Naive B cell (primary cell): Measurements from ENCODE around the gene FGF18. TPM values are rescaled to one million over a fixed set of nuclear protein-coding genes. Genes with fewer than 3 reads are reported as not detected.
A peak's percentile ranks its signal among the peaks of the same experiment; 100 is the strongest.
"Not testable (repeated sequence)": the region's sequence is repeated elsewhere in the genome, so short reads cannot be mapped to it uniquely, and the experiment has no call there.

Experiments
- ATAC-seq, 2 donors: fragments of 150-1000 bp; cut with Tn5 transposase; 2 replicates each; pipeline ENCODE4 v1.10.0; 2021; ENCODE audit warnings: low read depth in 2 of 2, mild to moderate bottlenecking in 2 of 2, moderate library complexity in 2 of 2
- DNase-seq: peaks from one replicate; pipeline ENCODE4 v3.0.0; 2022
- H3K27ac Mint-ChIP-seq, 6 donors: one replicate each; pipeline ENCODE4 v1.8.0; 2020 to 2022; ENCODE audit warnings: mild to moderate bottlenecking in 6 of 6, mixed read lengths in 6 of 6, moderate library complexity in 5 of 6, inconsistent platforms in 2 of 6
- H3K27me3 Mint-ChIP-seq, 3 donors: one replicate each; pipeline ENCODE4 v1.8.0; 2021 to 2022; ENCODE audit warnings: mixed read lengths in 3 of 3, mild to moderate bottlenecking in 1 of 3
- H3K36me3 Mint-ChIP-seq, 2 donors: one replicate each; pipeline ENCODE4 v1.8.0; 2020 to 2022; ENCODE audit warnings: mixed read lengths in 2 of 2, inconsistent platforms in 1 of 2, mild to moderate bottlenecking in 1 of 2
- H3K4me1 Mint-ChIP-seq, 3 donors: one replicate each; pipeline ENCODE4 v1.8.0; 2020 to 2022; ENCODE audit warnings: mixed read lengths in 3 of 3, inconsistent platforms in 1 of 3, mild to moderate bottlenecking in 1 of 3, moderate library complexity in 1 of 3
- H3K4me3 Mint-ChIP-seq, 8 donors: one replicate each; pipeline ENCODE4 v1.8.0; 2020 to 2022; ENCODE audit warnings: mild to moderate bottlenecking in 8 of 8, mixed read lengths in 8 of 8, moderate library complexity in 8 of 8, inconsistent platforms in 2 of 8
- H3K9me3 Mint-ChIP-seq, 7 donors: one replicate each; pipeline ENCODE4 v1.8.0; 2020 to 2022; ENCODE audit warnings: mixed read lengths in 7 of 7, mild to moderate bottlenecking in 5 of 7, inconsistent platforms in 2 of 7, moderate library complexity in 1 of 7
- polyA plus RNA-seq, 6 donors: library from polyadenylated mRNA; unstranded; fragments of 300-500 nt; fragmentation: Illumina TruSeq; gene quantifications; one replicate each; pipeline ENCODE4 v1.2.3, GENCODE V29; 2021; ENCODE audit warnings: low read depth in 6 of 6

The FGF18 gene
- polyA plus RNA-seq, 6 donors from 2014 or later, result not detected

- ATAC-seq (no peak), DNase-seq (no peak)
- H3K36me3 Mint-ChIP-seq, result peaks cover 24 to 27% of the 10 kb centered on the region in 2 donors
- H3K9me3 Mint-ChIP-seq, result peaks cover 0 to 7% (median 0%) of the 10 kb centered on the region in 7 donors
- peaks cover 54 to 69% (median 60%) of the 10 kb centered on the region in 3 donors for H3K4me1 Mint-ChIP-seq
- no peaks in the 10 kb centered on the region for H3K27me3 Mint-ChIP-seq
- H3K4me3 Mint-ChIP-seq, result peak overlapping the region in 7 of 8 donors; percentile 23 to 99 (median 53)
- peak overlapping the region in 4 of 6 donors; percentile 30 to 63 (median 46) for H3K27ac Mint-ChIP-seq
Measured at GRCh38 chr5:171390883-171391677, 28.4 kb upstream of the FGF18 start.

- H3K36me3 Mint-ChIP-seq, result peaks cover 26 to 27% of the 10 kb centered on the region in 2 donors
- peak overlapping the region in 2 of 6 donors; percentile 44 to 70 for H3K27ac Mint-ChIP-seq
- H3K9me3 Mint-ChIP-seq, result peaks cover 0 to 7% (median 0%) of the 10 kb centered on the region in 7 donors
- ATAC-seq, result no peak
- H3K4me3 Mint-ChIP-seq, result peak overlapping the region in 1 of 8 donors; percentile 26
- DNase-seq, result no peak
- H3K4me1 Mint-ChIP-seq, result peaks cover 54 to 64% (median 63%) of the 10 kb centered on the region in 3 donors
- H3K27me3 Mint-ChIP-seq, result no peaks in the 10 kb centered on the region
Measured at GRCh38 chr5:171391996-171392577, 27.4 kb upstream of the FGF18 start.

DNA sequence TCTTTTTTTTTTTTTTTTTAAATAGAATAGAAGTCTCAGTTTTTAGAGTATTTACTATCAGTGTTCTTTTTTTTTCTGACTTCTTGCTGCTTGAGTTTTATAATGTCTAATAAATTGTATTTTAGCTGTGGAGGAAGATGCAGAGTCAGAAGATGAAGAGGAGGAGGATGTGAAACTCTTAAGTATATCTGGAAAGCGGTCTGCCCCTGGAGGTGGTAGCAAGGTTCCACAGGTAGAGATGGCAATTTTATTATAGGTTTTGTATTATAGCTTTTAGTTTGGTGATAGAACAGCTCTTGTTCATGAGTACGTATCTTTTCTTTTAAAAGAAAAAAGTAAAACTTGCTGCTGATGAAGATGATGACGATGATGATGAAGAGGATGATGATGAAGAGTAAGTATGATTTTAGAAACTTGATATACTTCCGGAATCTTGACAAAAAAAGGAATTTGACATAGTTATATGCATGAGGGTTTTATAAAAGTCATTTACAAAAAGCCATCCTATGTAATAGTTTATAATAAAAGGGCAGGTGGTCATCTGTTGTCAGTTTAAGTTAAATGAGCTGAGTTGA is 26.8 kb upstream of the FGF18 start:
- Mint-ChIP-seq H3K27me3 (no peaks in the 10 kb centered on the region), H3K27ac (peak overlapping the region in 4 of 6 donors; percentile 44 to 76 (median 62)), H3K4me3 (peak overlapping the region in 2 of 8 donors; percentile 26 to 35), H3K4me1 (peaks cover 51 to 63% (median 59%) of the 10 kb centered on the region in 3 donors), H3K36me3 (peaks cover 27 to 28% of the 10 kb centered on the region in 2 donors), H3K9me3 (peaks cover 0 to 5% (median 0%) of the 10 kb centered on the region in 7 donors)
- ATAC-seq, result no peak
- DNase-seq, result no peak

DNA sequence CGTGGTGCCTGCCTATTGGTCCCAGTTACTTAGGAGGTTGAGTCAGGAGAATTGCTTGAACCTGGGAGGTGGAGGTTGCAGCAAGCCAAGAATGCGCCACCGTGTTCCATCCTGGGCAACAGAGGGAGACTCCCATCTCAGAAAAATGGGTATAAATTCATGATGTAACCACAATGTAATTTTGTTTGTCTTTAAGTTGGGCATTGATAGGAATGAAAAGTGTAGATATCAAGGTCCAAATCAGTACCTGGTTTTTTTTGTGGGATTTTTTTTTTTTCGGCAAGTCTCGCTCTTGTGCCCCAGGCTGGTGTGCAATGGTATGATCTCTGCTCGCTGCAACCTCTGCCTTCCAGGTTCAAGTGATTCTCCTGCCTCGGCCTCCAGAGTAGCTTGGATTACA is 24.4 kb upstream of the FGF18 start:
- H3K27me3 Mint-ChIP-seq, result no peaks in the 10 kb centered on the region
- H3K27ac Mint-ChIP-seq, result peak overlapping the region in 1 of 6 donors; percentile 9
- peak overlapping the region in 1 of 8 donors; percentile 44 for H3K4me3 Mint-ChIP-seq
- no peaks in the 10 kb centered on the region for H3K9me3 Mint-ChIP-seq
- ATAC-seq, result no peak
- DNase-seq, result no peak
- peaks cover 33 to 45% (median 43%) of the 10 kb centered on the region in 3 donors for H3K4me1 Mint-ChIP-seq
- H3K36me3 Mint-ChIP-seq, result peaks cover 31 to 38% of the 10 kb centered on the region in 2 donors

DNA sequence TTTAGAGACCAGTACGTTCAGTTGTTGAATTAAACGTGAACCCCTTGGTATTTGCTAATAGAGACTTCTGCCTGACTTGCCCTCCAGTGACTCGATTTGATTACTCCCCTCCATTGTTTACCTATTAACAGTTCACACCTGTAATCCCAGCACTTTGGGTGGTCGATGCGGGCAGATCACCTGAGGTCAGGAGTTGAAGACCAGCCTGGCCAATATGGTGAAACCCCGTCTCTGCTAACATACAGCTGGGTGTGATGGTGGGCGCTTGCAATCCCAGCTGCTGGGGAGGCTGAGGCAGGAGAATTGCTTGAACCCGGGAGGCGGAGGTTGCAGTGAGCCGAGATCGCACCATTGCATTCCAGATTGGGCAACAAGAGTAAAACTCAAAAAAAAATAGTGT is 22.9 kb upstream of the FGF18 start:
- Mint-ChIP-seq H3K36me3 (peaks cover 28 to 33% of the 10 kb centered on the region in 2 donors), H3K27ac (peak overlapping the region in 2 of 6 donors; percentile 20 to 86), H3K4me1 (peaks cover 18 to 31% (median 28%) of the 10 kb centered on the region in 3 donors)
- not testable (repeated sequence) for H3K4me3 Mint-ChIP-seq, H3K9me3 Mint-ChIP-seq, ATAC-seq, DNase-seq, H3K27me3 Mint-ChIP-seq

DNA sequence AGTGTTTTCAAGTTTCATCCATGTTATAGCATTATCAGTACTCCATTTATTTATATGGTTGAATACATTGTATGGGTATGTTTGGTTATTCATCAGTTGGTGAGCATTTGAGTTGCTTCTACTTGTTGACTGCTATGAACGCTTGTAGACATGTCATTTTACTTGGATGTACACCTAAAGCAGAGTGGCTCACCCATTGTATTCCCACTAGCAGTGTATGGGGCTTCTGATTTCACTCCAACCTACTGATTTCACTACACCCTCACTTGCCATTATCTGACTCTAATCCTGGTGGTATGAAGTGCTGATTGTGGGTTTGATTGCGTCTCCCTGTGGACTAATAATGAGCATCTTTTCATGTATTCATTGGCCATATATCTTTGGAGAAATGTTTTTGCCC is 22.3 kb upstream of the FGF18 start:
- Mint-ChIP-seq H3K4me1 (peaks cover 18 to 31% (median 22%) of the 10 kb centered on the region in 3 donors), H3K9me3 (no peaks in the 10 kb centered on the region), H3K27me3 (no peaks in the 10 kb centered on the region), H3K27ac (no peak overlapping the region), H3K36me3 (peaks cover 28 to 33% of the 10 kb centered on the region in 2 donors), H3K4me3 (no peak overlapping the region)
- no peak for DNase-seq
- no peak for ATAC-seq

GRCh38 chr5:171397599-171397998 is 21.8 kb upstream of the FGF18 start:
- Mint-ChIP-seq H3K27ac (no peak overlapping the region), H3K27me3 (no peaks in the 10 kb centered on the region), H3K4me1 (peaks cover 16 to 27% (median 18%) of the 10 kb centered on the region in 3 donors), H3K9me3 (no peaks in the 10 kb centered on the region), H3K4me3 (no peak overlapping the region), H3K36me3 (peaks cover 25 to 31% of the 10 kb centered on the region in 2 donors)
- no peak for DNase-seq
- no peak for ATAC-seq

- Mint-ChIP-seq H3K27ac (peak overlapping the region in 1 of 6 donors; percentile 31), H3K36me3 (peaks cover 15 to 23% of the 10 kb centered on the region in 2 donors), H3K4me1 (peaks cover 11 to 22% (median 12%) of the 10 kb centered on the region in 3 donors)
- H3K4me3 Mint-ChIP-seq, ATAC-seq, H3K27me3 Mint-ChIP-seq, DNase-seq, H3K9me3 Mint-ChIP-seq: not testable (repeated sequence)
Measured at GRCh38 chr5:171398660-171399059, 20.8 kb upstream of the FGF18 start.

GRCh38 chr5:171400169-171400568 is 19.3 kb upstream of the FGF18 start:
- Mint-ChIP-seq H3K4me1 (peaks cover 11 to 21% (median 12%) of the 10 kb centered on the region in 3 donors), H3K27ac (no peak overlapping the region), H3K27me3 (no peaks in the 10 kb centered on the region), H3K36me3 (peaks cover 13 to 23% of the 10 kb centered on the region in 2 donors), H3K9me3 (no peaks in the 10 kb centered on the region), H3K4me3 (no peak overlapping the region)
- DNase-seq (no peak), ATAC-seq (no peak)

- H3K27ac Mint-ChIP-seq, result no peak overlapping the region
- H3K36me3 Mint-ChIP-seq, result peaks cover 20 to 27% of the 10 kb centered on the region in 2 donors
- no peak for DNase-seq
- no peak overlapping the region for H3K4me3 Mint-ChIP-seq
- peaks cover 5 to 21% (median 7%) of the 10 kb centered on the region in 3 donors for H3K4me1 Mint-ChIP-seq
- ATAC-seq, result no peak
- H3K9me3 Mint-ChIP-seq, result no peaks in the 10 kb centered on the region
- H3K27me3 Mint-ChIP-seq, result no peaks in the 10 kb centered on the region
Measured at GRCh38 chr5:171401167-171401947, 18.1 kb upstream of the FGF18 start.

DNA sequence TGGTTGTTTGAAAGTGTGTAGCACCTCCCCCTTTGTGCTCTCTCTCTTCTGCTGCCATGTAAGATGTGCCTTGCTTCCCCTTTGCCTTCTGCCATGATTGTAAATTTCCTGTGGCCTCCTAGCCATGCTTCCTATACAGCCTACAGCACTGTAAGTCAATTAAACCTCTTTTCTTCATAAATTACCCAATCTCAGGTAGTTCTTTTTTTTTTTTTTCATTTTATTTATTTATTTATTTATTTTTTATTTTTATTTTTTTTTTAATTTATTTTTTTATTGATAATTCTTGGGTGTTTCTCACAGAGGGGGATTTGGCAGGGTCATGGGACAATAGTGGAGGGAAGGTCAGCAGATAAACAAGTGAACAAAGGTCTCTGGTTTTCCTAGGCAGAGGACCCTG is 16.7 kb upstream of the FGF18 start:
- peaks cover 0 to 11% (median 5%) of the 10 kb centered on the region in 3 donors for H3K4me1 Mint-ChIP-seq
- not testable (repeated sequence) for ATAC-seq, DNase-seq, H3K27ac Mint-ChIP-seq, H3K4me3 Mint-ChIP-seq, H3K27me3 Mint-ChIP-seq, H3K9me3 Mint-ChIP-seq
- peaks cover 31 to 34% of the 10 kb centered on the region in 2 donors for H3K36me3 Mint-ChIP-seq

GRCh38 chr5:171405615-171406014 is 13.8 kb upstream of the FGF18 start:
- Mint-ChIP-seq H3K4me1 (peaks cover 0 to 4% (median 2%) of the 10 kb centered on the region in 3 donors), H3K4me3 (no peak overlapping the region), H3K9me3 (no peaks in the 10 kb centered on the region), H3K36me3 (peaks cover 29 to 31% of the 10 kb centered on the region in 2 donors), H3K27ac (no peak overlapping the region), H3K27me3 (no peaks in the 10 kb centered on the region)
- DNase-seq (no peak), ATAC-seq (no peak)

DNA sequence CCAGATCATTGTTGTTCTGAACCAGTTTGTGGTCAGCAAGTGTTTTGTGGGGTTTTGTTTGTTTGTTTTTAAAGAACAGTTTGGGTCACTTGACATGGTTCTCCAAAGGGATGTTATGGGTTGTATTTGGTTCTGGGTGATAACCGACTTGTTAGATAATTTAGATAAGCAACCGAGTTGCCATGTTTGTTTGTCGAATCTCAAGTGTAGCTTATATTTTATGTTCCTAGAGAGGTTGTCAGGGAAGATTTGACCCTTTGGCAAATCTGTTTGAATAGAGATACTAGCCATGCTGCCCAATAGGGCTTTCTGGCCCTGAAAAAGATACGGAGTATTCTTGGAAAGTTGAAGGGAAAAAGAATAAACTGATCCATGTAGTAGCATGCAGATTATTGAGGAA is 12.2 kb upstream of the FGF18 start:
- Mint-ChIP-seq H3K4me3 (no peak overlapping the region), H3K4me1 (peaks cover 0 to 4% (median 2%) of the 10 kb centered on the region in 3 donors), H3K36me3 (peaks cover 29 to 31% of the 10 kb centered on the region in 2 donors), H3K27me3 (no peaks in the 10 kb centered on the region), H3K9me3 (no peaks in the 10 kb centered on the region), H3K27ac (no peak overlapping the region)
- DNase-seq (no peak), ATAC-seq (no peak)
